AG10803 (cell line): ENCODE results near the gene FBXO34.
A peak's percentile ranks its signal among the peaks of the same experiment; 100 is the strongest.

Experiments used
- DNase-seq: peaks from one replicate; pipeline ENCODE4 v3.0.0; 2010; ENCODE audit warnings: low read depth
- H3K4me3 ChIP-seq: 2 replicates; pipeline ENCODE4 v1.5.1; 2011; ENCODE audit warnings: mild to moderate bottlenecking, low read length, control low read depth
- CTCF ChIP-seq: conservative IDR thresholded peaks from 2 replicates; pipeline ENCODE4 v1.5.1; 2011; ENCODE audit warnings: mild to moderate bottlenecking, low read length, control low read depth, inconsistent platforms

The FBXO34 gene

GRCh38 chr14:55386037-55386808 is 115.0 kb downstream of the FBXO34 start:
- H3K4me3 ChIP-seq: no peak overlapping the region
- DNase-seq: no peak
- no peak for TF ChIP-seq CTCF

- no peak for DNase-seq
- H3K4me3 ChIP-seq: no peak overlapping the region
- no peak for TF ChIP-seq CTCF
Measured at GRCh38 chr14:55387121-55387520, 115.9 kb downstream of the FBXO34 start.

- DNase-seq: peak; percentile 24
- H3K4me3 ChIP-seq: no peak overlapping the region
- TF ChIP-seq CTCF: no peak
Measured at GRCh38 chr14:55388160-55388559, 116.9 kb downstream of the FBXO34 start.

- no peak for TF ChIP-seq CTCF
- DNase-seq: peak; percentile 65
- no peak overlapping the region for H3K4me3 ChIP-seq
Measured at GRCh38 chr14:55389330-55389729, 118.1 kb downstream of the FBXO34 start.

- TF ChIP-seq CTCF: no peak
- peak; percentile 96 for DNase-seq
- H3K4me3 ChIP-seq: no peak overlapping the region
Measured at GRCh38 chr14:55398679-55399078, 127.5 kb downstream of the FBXO34 start.

GRCh38 chr14:55399183-55399582 is 128.0 kb downstream of the FBXO34 start:
- H3K4me3 ChIP-seq: no peak overlapping the region
- no peak for TF ChIP-seq CTCF
- DNase-seq: no peak

- TF ChIP-seq CTCF: no peak
- no peak for DNase-seq
Measured at GRCh38 chr14:55399852-55400251, 128.6 kb downstream of the FBXO34 start.

More at GRCh38 chr14:55399852-55400251, 128.6 kb downstream of the FBXO34 start:
- no peak overlapping the region for H3K4me3 ChIP-seq
